ENCODE data around the gene HOXD1.

Gene HOXD1

GRCh38 chr2:176162911-176163671 is 25.4 kb upstream of the HOXD1 start:
- Histone ChIP-seq H3K27ac (ENCODE audit: low read depth, low read length) (no peak overlapping the region), H4K20me1 (ENCODE audit: control insufficient read depth, insufficient read depth, low read depth, low read length) (no peaks in the 10 kb centered on the region), H3K9me3 (ENCODE audit: control insufficient read depth, insufficient read depth, low read length) (no peaks in the 10 kb centered on the region; the same call in 1 of the 2 replicates), H3F3A (ENCODE audit: control insufficient read depth, insufficient read depth) (no peaks in the 10 kb centered on the region), H3K4me2 (ENCODE audit: low read length) (no peak overlapping the region), H3K27me3 (ENCODE audit: control insufficient read depth, low read length) (no peaks in the 10 kb centered on the region), H3K79me2 (ENCODE audit: control insufficient read depth, low read length) (no peaks in the 10 kb centered on the region), H3K36me3 (ENCODE audit: control insufficient read depth, low read length) (no peaks in the 10 kb centered on the region), H3K9me2 (replicated peaks; ENCODE audit: control insufficient read depth, low read length) (no peaks in the 10 kb centered on the region), H3K4me3 (ENCODE audit: low read length) (no peak overlapping the region), H3K4me1 (ENCODE audit: control insufficient read depth, low read length) (no peaks in the 10 kb centered on the region)
- no peak for TF ChIP-seq CTCF (IDR thresholded peaks at IDR 0.05; ENCODE audit: low read depth, low read length, poor library complexity, severe bottlenecking)
- no peak for TF ChIP-seq EZH2phosphoT487 (IDR thresholded peaks at IDR 0.05; ENCODE audit: borderline replicate concordance, low read length)

GRCh38 chr2:176163672-176164056 is 24.8 kb upstream of the HOXD1 start:
- Histone ChIP-seq H3K4me1 (ENCODE audit: control insufficient read depth, low read length) (no peaks in the 10 kb centered on the region), H3K27me3 (ENCODE audit: control insufficient read depth, low read length) (no peaks in the 10 kb centered on the region), H3K4me2 (ENCODE audit: low read length) (no peak overlapping the region), H3K79me2 (ENCODE audit: control insufficient read depth, low read length) (no peaks in the 10 kb centered on the region), H3F3A (ENCODE audit: control insufficient read depth, insufficient read depth) (no peaks in the 10 kb centered on the region), H3K9me2 (replicated peaks; ENCODE audit: control insufficient read depth, low read length) (no peaks in the 10 kb centered on the region), H4K20me1 (ENCODE audit: control insufficient read depth, insufficient read depth, low read depth, low read length) (no peaks in the 10 kb centered on the region), H3K27ac (ENCODE audit: low read depth, low read length) (no peak overlapping the region), H3K4me3 (ENCODE audit: low read length) (no peak overlapping the region), H3K9me3 (ENCODE audit: control insufficient read depth, insufficient read depth, low read length) (no peaks in the 10 kb centered on the region; the same call in 1 of the 2 replicates), H3K36me3 (ENCODE audit: control insufficient read depth, low read length) (no peaks in the 10 kb centered on the region)
- TF ChIP-seq CTCF (IDR thresholded peaks at IDR 0.05; ENCODE audit: low read depth, low read length, poor library complexity, severe bottlenecking) (no peak), EZH2phosphoT487 (IDR thresholded peaks at IDR 0.05; ENCODE audit: borderline replicate concordance, low read length) (no peak)

GRCh38 chr2:176164201-176164600 is 24.3 kb upstream of the HOXD1 start:
- Histone ChIP-seq H3K4me3 (ENCODE audit: low read length) (no peak overlapping the region), H3K9me2 (replicated peaks; ENCODE audit: control insufficient read depth, low read length) (no peaks in the 10 kb centered on the region), H4K20me1 (ENCODE audit: control insufficient read depth, insufficient read depth, low read depth, low read length) (no peaks in the 10 kb centered on the region), H3K27ac (ENCODE audit: low read depth, low read length) (no peak overlapping the region), H3K4me2 (ENCODE audit: low read length) (no peak overlapping the region), H3K36me3 (ENCODE audit: control insufficient read depth, low read length) (no peaks in the 10 kb centered on the region), H3K9me3 (ENCODE audit: control insufficient read depth, insufficient read depth, low read length) (no peaks in the 10 kb centered on the region; the same call in 1 of the 2 replicates), H3K27me3 (ENCODE audit: control insufficient read depth, low read length) (no peaks in the 10 kb centered on the region), H3K4me1 (ENCODE audit: control insufficient read depth, low read length) (no peaks in the 10 kb centered on the region), H3K79me2 (ENCODE audit: control insufficient read depth, low read length) (no peaks in the 10 kb centered on the region), H3F3A (ENCODE audit: control insufficient read depth, insufficient read depth) (no peaks in the 10 kb centered on the region)
- no peak for TF ChIP-seq CTCF (IDR thresholded peaks at IDR 0.05; ENCODE audit: low read depth, low read length, poor library complexity, severe bottlenecking)
